Large intestine (tissue), 3 donors: Measurements from ENCODE around the gene FLNB. TPM values are rescaled to one million over a fixed set of nuclear protein-coding genes. Genes with fewer than 3 reads are reported as not detected.

Experiments used
- DNase-seq, 2 donors: peaks; one replicate each; pipeline versions ENCODE4 v3.0.0 to v3.0.0-alpha.2; 2013
- H3K27ac ChIP-seq: one replicate; pipeline ENCODE4 v1.5.1; 2013; ENCODE audit warnings: low read length
- H3K27me3 ChIP-seq: 2 replicates; pipeline ENCODE4 v1.6.1; 2013; ENCODE audit warnings: low read length; ENCODE audit not compliant: control insufficient read depth, insufficient read depth
- H3K36me3 ChIP-seq: 2 replicates; pipeline ENCODE4 v1.6.1; 2013; ENCODE audit warnings: low read length; ENCODE audit not compliant: control insufficient read depth, insufficient read depth
- H3K4me1 ChIP-seq: one replicate; pipeline ENCODE4 v1.6.1; 2013; ENCODE audit warnings: low read length; ENCODE audit not compliant: control insufficient read depth, insufficient read depth
- H3K4me3 ChIP-seq: one replicate; pipeline ENCODE4 v1.5.1; 2013; ENCODE audit warnings: low read length
- H3K9me3 ChIP-seq: one replicate; pipeline ENCODE4 v1.6.1; 2013; ENCODE audit warnings: mild to moderate bottlenecking, low read depth, low read length, moderate library complexity; ENCODE audit not compliant: control insufficient read depth
- WGBS: methylation state at CpG from one replicate; pipeline ENCODE4 v1.1.5; 2013; ENCODE audit warnings: low lambda C conversion rate; ENCODE audit not compliant: insufficient coverage; 5-methylcytosine and 5-hydroxymethylcytosine counted together
- polyA plus RNA-seq: library from polyadenylated mRNA; unstranded; fragments of 120-200 nt; gene quantifications from one replicate; pipeline ENCODE4 v1.2.1, GENCODE V29; 2013

Gene FLNB
- polyA plus RNA-seq, 1 donor = 149 TPM

DNA sequence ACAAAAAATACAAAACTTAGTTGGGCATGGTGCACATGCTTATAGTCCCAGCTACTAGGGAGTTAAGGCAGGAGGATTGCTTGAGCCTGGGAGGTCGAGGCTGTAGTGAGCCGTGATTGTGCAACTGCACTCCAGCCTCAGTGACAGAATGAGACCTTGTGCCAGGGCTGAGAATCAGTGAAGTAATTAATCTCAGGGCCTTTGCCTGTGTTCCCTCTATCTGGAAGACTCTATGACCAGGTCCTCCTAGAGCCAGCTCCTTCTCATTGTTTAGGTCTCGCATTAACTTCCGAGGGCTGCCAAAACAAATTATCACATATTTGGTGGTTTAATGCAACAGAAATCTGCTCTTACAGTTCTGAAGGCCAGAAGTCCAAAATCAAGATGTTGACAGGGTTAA lies 41.4 kb upstream of the FLNB start:
- H3K9me3 ChIP-seq = peaks cover 3% of the 10 kb centered on the region
- no peak for DNase-seq
- peaks cover 28% of the 10 kb centered on the region for H3K4me1 ChIP-seq
- no CpG with 5 or more reads among the region's 4 CpGs for WGBS
- H3K27me3 ChIP-seq = no peaks in the 10 kb centered on the region
- no peaks in the 10 kb centered on the region for H3K36me3 ChIP-seq
- H3K27ac ChIP-seq = no peak overlapping the region
- no peak overlapping the region for H3K4me3 ChIP-seq

DNA sequence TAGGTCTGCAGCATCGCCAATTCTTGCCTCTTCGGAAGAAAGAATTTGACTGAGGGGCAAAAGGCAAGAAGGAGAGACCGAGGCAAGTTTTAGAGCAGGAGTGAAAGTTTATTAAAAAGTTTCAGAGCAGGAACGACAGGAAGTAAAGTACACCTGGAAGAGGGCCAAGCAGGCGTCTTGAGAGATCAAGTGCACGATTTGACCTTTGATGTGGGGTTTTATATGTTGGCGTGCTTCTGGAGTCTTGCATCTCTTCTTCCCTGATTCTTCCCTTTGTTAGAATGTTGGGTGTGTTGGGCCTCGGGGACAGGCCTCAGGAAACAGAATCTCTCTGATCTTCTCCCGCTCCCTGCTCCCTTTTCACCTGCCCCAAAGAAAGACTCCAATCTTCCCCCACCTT lies 40.6 kb upstream of the FLNB start:
- Histone ChIP-seq H3K4me3 (no peak overlapping the region), H3K27ac (no peak overlapping the region), H3K36me3 (no peaks in the 10 kb centered on the region), H3K4me1 (peaks cover 34% of the 10 kb centered on the region), H3K27me3 (no peaks in the 10 kb centered on the region), H3K9me3 (peaks cover 3% of the 10 kb centered on the region)
- WGBS = no CpG with 5 or more reads among the region's 9 CpGs
- no peak for DNase-seq

- DNase-seq = peak in 1 of 2 donors; percentile 74
- H3K4me1 ChIP-seq = peaks cover 43% of the 10 kb centered on the region
- no peak overlapping the region for H3K4me3 ChIP-seq
- peaks cover 3% of the 10 kb centered on the region for H3K9me3 ChIP-seq
- no peaks in the 10 kb centered on the region for H3K36me3 ChIP-seq
- no peaks in the 10 kb centered on the region for H3K27me3 ChIP-seq
- H3K27ac ChIP-seq = peak overlapping the region; percentile 60
- WGBS = no CpG with 5 or more reads among the region's 5 CpGs
These were observed 39.7 kb upstream of the FLNB start for GRCh38 chr3:57968501-57968900.

DNA sequence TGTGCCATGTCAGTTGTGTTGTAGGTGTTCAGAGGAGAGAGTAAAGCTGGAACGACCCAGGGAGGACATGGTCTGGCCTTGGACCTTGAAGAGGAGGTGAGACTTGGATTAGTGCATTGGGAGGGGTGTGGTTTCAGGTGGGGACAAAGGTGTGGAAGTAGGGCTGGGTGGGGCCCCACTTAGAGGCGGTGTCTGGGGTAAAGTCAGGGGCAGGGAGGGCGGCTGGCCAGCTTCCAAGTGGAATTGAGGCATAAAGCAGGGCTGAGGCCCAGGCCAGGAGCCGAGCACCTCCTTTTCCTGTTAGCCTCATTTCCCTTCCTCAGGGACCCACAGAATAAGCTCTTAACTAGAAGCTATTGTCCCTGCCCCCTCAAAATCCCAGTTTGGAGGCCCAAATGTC lies 36.2 kb upstream of the FLNB start:
- H3K4me3 ChIP-seq = no peak overlapping the region
- H3K4me1 ChIP-seq = peaks cover 62% of the 10 kb centered on the region
- no peaks in the 10 kb centered on the region for H3K27me3 ChIP-seq
- peak overlapping the region; percentile 92 for H3K27ac ChIP-seq
- peak; percentile 96 to 99 for DNase-seq
- no CpG with 5 or more reads among the region's 4 CpGs for WGBS
- H3K36me3 ChIP-seq = no peaks in the 10 kb centered on the region
- peaks cover 3% of the 10 kb centered on the region for H3K9me3 ChIP-seq

- Histone ChIP-seq H3K4me3 (no peak overlapping the region), H3K36me3 (no peaks in the 10 kb centered on the region), H3K27ac (peak overlapping the region; percentile 92), H3K27me3 (no peaks in the 10 kb centered on the region), H3K4me1 (peaks cover 68% of the 10 kb centered on the region), H3K9me3 (peaks cover 2% of the 10 kb centered on the region)
- WGBS = no CpG with 5 or more reads among the region's 9 CpGs
- peak; percentile 48 to 78 for DNase-seq
These were observed 35.6 kb upstream of the FLNB start for GRCh38 chr3:57972531-57973111.

DNA sequence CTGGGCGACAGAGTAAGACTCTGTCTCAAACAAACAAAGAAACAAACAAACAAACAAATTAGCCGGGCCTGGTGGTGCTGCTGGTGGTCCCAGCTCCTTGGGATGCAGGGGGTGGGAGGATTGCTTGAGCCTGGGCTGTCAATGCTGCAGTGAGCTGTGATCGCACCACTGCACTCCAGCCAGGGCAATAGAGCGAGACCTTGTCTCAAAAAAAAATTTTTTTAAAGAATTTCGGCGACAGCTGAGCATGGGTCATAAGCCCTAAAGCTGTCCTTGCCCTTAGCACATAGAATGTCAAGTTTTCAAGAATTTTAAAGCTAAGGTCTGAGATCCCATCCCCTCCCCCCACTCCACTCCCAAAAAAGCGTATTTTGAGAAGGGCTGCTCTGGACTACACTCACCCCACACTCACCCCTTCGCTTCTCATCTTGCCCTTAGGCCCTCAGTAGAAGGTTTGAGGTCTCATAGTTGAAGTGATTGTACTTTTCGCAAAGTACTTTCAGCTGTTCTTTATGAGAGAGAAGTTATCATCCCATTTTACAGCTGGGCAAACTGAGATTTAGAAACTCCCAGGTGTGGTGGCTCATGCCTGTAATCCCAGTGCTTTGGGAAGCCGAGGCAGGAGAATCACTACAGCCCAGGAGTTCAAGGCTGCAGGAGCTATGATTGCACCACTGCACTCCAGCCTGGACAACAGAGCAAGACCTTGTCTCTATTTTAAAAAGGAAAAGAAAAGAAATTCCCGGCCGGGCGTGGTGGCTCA lies 34.3 kb upstream of the FLNB start:
- Histone ChIP-seq H3K4me1 (peaks cover 74% of the 10 kb centered on the region), H3K27ac (peak overlapping the region; percentile 92), H3K36me3 (no peaks in the 10 kb centered on the region), H3K4me3 (no peak overlapping the region), H3K9me3 (no peaks in the 10 kb centered on the region), H3K27me3 (no peaks in the 10 kb centered on the region)
- no CpG with 5 or more reads among the region's 13 CpGs for WGBS
- no peak for DNase-seq

GRCh38 chr3:57974796-57975388 lies 33.3 kb upstream of the FLNB start:
- Histone ChIP-seq H3K27ac (peak overlapping the region; percentile 92), H3K9me3 (no peaks in the 10 kb centered on the region), H3K27me3 (no peaks in the 10 kb centered on the region), H3K36me3 (no peaks in the 10 kb centered on the region), H3K4me3 (no peak overlapping the region), H3K4me1 (peaks cover 71% of the 10 kb centered on the region)
- DNase-seq = peak; percentile 78 to 81
- no CpG with 5 or more reads among the region's 6 CpGs for WGBS

GRCh38 chr3:57977818-57978235 lies 30.4 kb upstream of the FLNB start:
- 0% methylated on average over 1 of the region's 4 CpGs for WGBS
- H3K4me1 ChIP-seq = peaks cover 71% of the 10 kb centered on the region

GRCh38 chr3:57978316-57978715 lies 29.9 kb upstream of the FLNB start:
- Histone ChIP-seq H3K4me3 (no peak overlapping the region), H3K9me3 (no peaks in the 10 kb centered on the region), H3K36me3 (no peaks in the 10 kb centered on the region), H3K27ac (peak overlapping the region; percentile 85), H3K27me3 (no peaks in the 10 kb centered on the region), H3K4me1 (peaks cover 71% of the 10 kb centered on the region)
- no CpG with 5 or more reads among the region's 8 CpGs for WGBS
- DNase-seq = no peak

More at GRCh38 chr3:57977818-57978235, 30.4 kb upstream of the FLNB start:
- no peaks in the 10 kb centered on the region for H3K27me3 ChIP-seq
- no peaks in the 10 kb centered on the region for H3K9me3 ChIP-seq
- H3K4me3 ChIP-seq = no peak overlapping the region
- H3K27ac ChIP-seq = peak overlapping the region; percentile 85
- H3K36me3 ChIP-seq = no peaks in the 10 kb centered on the region
- peak; percentile 79 to 89 for DNase-seq

DNA sequence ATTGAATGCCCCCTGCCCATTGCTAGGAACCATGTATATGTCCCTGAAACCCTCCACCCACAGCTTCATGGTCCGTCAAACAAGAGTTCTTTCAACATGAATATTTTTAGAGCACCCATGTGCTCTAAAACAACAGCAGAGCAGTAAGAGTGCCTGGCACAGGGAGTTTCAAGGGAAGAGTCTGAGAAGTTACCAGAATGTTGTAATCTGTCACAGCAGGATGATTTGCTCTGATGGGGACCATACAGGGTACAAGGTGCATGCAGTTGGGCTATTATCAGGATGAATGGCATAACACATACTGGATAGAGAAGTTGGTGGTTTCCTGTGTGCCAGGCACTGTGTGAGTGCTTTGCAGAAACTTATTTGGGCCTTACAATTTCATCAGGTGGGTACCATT lies 27.8 kb upstream of the FLNB start:
- H3K4me1 ChIP-seq = peaks cover 69% of the 10 kb centered on the region
- H3K4me3 ChIP-seq = no peak overlapping the region
- DNase-seq = peak in 1 of 2 donors; percentile 68
- WGBS = no CpG with 5 or more reads among the region's 1 CpG
- no peaks in the 10 kb centered on the region for H3K9me3 ChIP-seq
- H3K27me3 ChIP-seq = no peaks in the 10 kb centered on the region
- H3K27ac ChIP-seq = no peak overlapping the region
- no peaks in the 10 kb centered on the region for H3K36me3 ChIP-seq
